ENCODE measurements around the gene SIGLEC1. TPM values are rescaled to one million over a fixed set of nuclear protein-coding genes. Genes with fewer than 3 reads are reported as not detected.

The SIGLEC1 gene
- total and polyA plus RNA-seq, 2 donors (not counting 3 experiments of a cell fraction or from before 2014, with no cell fraction given): not detected

DNA sequence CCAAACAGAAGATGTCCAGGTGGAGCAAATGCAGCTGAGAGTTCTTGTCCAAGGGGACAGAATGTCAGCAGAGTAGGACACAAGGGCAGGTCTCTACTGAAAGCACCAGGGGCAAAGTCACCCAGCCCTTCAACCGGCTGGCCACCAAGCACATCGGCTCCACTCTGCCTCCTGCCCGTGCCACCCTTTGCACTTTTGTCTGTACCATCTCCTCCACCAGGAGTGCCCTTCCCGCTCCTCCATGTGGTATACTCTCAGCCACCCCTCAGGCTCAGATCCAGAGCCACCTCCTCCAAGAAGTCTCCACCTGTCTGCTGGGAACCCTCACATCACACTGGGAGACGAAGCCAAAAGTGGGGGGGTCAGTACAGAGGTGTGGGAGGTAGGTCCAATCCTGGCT lies 16.0 kb upstream of the SIGLEC1 start:
- no peak overlapping the region for H3K27ac ChIP-seq (ENCODE audit: insufficient read depth, low read depth, low read length)
- no peak overlapping the region for H2AFZ ChIP-seq (ENCODE audit: low read depth, low read length)
- H3K9me3 ChIP-seq (replicated peaks; ENCODE audit: control insufficient read depth, insufficient read depth, low read length): no peaks in the 10 kb centered on the region
- ChIA-PET POLR2A (no interaction called here), CTCF (interaction anchor here (1.0 to 7.2 kb wide), 6 partner anchors 11 to 126 kb away, joined by 4 to 40 read pairs (median 8); no protein-coding TSS in a partner anchor)
- intact Hi-C loops (cut with micrococcal nuclease): no loop called here
- TF ChIP-seq FOS (IDR thresholded peaks at IDR 0.05; ENCODE audit: borderline replicate concordance, insufficient read depth, low read length) (no peak), MYC (IDR thresholded peaks at IDR 0.05; ENCODE audit: low read depth, low read length) (no peak), POLR2AphosphoS5 (IDR thresholded peaks at IDR 0.05; ENCODE audit: insufficient read depth, low read depth, low read length) (no peak)
- TF ChIP-seq, protein P1, sequence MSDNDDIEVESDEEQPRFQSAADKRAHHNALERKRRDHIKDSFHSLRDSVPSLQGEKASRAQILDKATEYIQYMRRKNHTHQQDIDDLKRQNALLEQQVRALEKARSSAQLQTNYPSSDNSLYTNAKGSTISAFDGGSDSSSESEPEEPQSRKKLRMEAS (IDR thresholded peaks at IDR 0.05; ENCODE audit: insufficient read depth, insufficient read length): no peak
- TF ChIP-seq, protein P2, sequence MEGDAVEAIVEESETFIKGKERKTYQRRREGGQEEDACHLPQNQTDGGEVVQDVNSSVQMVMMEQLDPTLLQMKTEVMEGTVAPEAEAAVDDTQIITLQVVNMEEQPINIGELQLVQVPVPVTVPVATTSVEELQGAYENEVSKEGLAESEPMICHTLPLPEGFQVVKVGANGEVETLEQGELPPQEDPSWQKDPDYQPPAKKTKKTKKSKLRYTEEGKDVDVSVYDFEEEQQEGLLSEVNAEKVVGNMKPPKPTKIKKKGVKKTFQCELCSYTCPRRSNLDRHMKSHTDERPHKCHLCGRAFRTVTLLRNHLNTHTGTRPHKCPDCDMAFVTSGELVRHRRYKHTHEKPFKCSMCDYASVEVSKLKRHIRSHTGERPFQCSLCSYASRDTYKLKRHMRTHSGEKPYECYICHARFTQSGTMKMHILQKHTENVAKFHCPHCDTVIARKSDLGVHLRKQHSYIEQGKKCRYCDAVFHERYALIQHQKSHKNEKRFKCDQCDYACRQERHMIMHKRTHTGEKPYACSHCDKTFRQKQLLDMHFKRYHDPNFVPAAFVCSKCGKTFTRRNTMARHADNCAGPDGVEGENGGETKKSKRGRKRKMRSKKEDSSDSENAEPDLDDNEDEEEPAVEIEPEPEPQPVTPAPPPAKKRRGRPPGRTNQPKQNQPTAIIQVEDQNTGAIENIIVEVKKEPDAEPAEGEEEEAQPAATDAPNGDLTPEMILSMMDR (IDR thresholded peaks at IDR 0.05; ENCODE audit: extremely low read depth in 1 of 2, insufficient read depth in 1 of 2, low read depth in 1 of 2, low read length in 2 of 2): no peak
- dilution Hi-C loops (cut with MboI; ENCODE audit: extremely low pct_ligation_motif_present, low sequenced_read_pairs): no loop called here
- H3K4me2 ChIP-seq (ENCODE audit: insufficient read depth, low read length): no peak overlapping the region
- H3K79me2 ChIP-seq (ENCODE audit: control insufficient read depth, insufficient read depth, low read length): no peaks in the 10 kb centered on the region
- no peak overlapping the region for H3K9ac ChIP-seq (replicated peaks; ENCODE audit: extremely low read depth, insufficient read depth, low read length)
- H4K20me1 ChIP-seq (replicated peaks; ENCODE audit: control insufficient read depth, extremely low read depth, insufficient read depth, low read length): no peaks in the 10 kb centered on the region
- FAIRE-seq (no peak), DNase-seq (ENCODE audit: low read depth, low spot score) (no peak)
- no peaks in the 10 kb centered on the region for H3K9me1 ChIP-seq (replicated peaks; ENCODE audit: control insufficient read depth, extremely low read depth, insufficient read depth, low read length)
- BruUV-seq (replicated peaks): no TSS peak
- no peak overlapping the region for H3K4me3 ChIP-seq (replicated peaks in 1 of 3; ENCODE audit: insufficient read depth in 1 of 3, low read depth in 1 of 3, low read length in 3 of 3)
- no peaks in the 10 kb centered on the region for H3K4me1 ChIP-seq (ENCODE audit: control insufficient read depth, extremely low read depth, insufficient read depth, low read length)
- H3K36me3 ChIP-seq (ENCODE audit: control insufficient read depth in 2 of 2, extremely low read depth in 1 of 2, insufficient read depth in 2 of 2, low read length in 2 of 2): no peaks in the 10 kb centered on the region
- peaks cover 10% of the 10 kb centered on the region in 2 experiments for H3K27me3 ChIP-seq (ENCODE audit: control insufficient read depth in 2 of 2, insufficient read depth in 2 of 2, low read length in 2 of 2)
